KMS-11 (cell line): ENCODE measurements around the gene DNLZ.

Source experiments
- H2AFZ ChIP-seq: fragments of 200-600 bp; sonication (generic); 2 replicates; pipeline ENCODE4 v1.6.1; 2016; ENCODE audit warnings: antibody characterized with exemption, mixed run types, low read depth
- H3K27ac ChIP-seq: fragments of 200-600 bp; sonication (generic); 2 replicates; pipeline ENCODE4 v1.6.1; 2016; ENCODE audit warnings: mild to moderate bottlenecking, mixed run types
- H3K27me3 ChIP-seq: fragments of 200-600 bp; sonication (generic); 2 replicates; pipeline ENCODE4 v1.6.1; 2017; ENCODE audit warnings: mild to moderate bottlenecking, low read depth, mixed run types, moderate library complexity; ENCODE audit not compliant: insufficient read depth
- H3K36me3 ChIP-seq: fragments of 200-600 bp; sonication (generic); 2 replicates; pipeline ENCODE4 v1.6.1; 2017; ENCODE audit warnings: mild to moderate bottlenecking, mixed run types; ENCODE audit not compliant: insufficient read depth
- H3K4me1 ChIP-seq: fragments of 200-600 bp; sonication (generic); 2 replicates; pipeline ENCODE4 v1.6.1; 2016; ENCODE audit warnings: mild to moderate bottlenecking, low read depth, mixed run types; ENCODE audit not compliant: poor library complexity, severe bottlenecking
- H3K4me2 ChIP-seq: fragments of 200-600 bp; sonication (generic); 2 replicates; pipeline ENCODE4 v1.7.0; 2016; ENCODE audit warnings: mild to moderate bottlenecking, mixed run types
- H3K4me3 ChIP-seq: fragments of 200-600 bp; sonication (generic); IDR thresholded peaks from 2 replicates; pipeline ENCODE4 v1.6.1; 2017; ENCODE audit warnings: low read depth, low read length, mixed read lengths; ENCODE audit not compliant: insufficient read depth
- H3K79me2 ChIP-seq: fragments of 200-600 bp; sonication (generic); 2 replicates; pipeline ENCODE4 v1.6.1; 2016; ENCODE audit warnings: low read depth, mixed run types; ENCODE audit not compliant: insufficient read depth
- H3K9ac ChIP-seq: fragments of 200-600 bp; sonication (generic); 2 replicates; pipeline ENCODE4 v1.6.1; 2016; ENCODE audit warnings: mild to moderate bottlenecking, mixed run types
- H4K20me1 ChIP-seq: fragments of 200-600 bp; sonication (generic); 2 replicates; pipeline ENCODE4 v1.6.1; 2016; ENCODE audit warnings: mild to moderate bottlenecking, mixed run types; ENCODE audit not compliant: insufficient read depth
- TF ChIP-seq, protein P1 (sequence below): fragments of 200-600 bp; sonication (generic); conservative IDR thresholded peaks from 2 replicates; pipeline ENCODE4 v1.6.1; 2017; ENCODE audit warnings: low read depth, mild to moderate bottlenecking, antibody characterized with exemption, low read length, moderate library complexity, mixed read lengths

DNLZ gene

DNA sequence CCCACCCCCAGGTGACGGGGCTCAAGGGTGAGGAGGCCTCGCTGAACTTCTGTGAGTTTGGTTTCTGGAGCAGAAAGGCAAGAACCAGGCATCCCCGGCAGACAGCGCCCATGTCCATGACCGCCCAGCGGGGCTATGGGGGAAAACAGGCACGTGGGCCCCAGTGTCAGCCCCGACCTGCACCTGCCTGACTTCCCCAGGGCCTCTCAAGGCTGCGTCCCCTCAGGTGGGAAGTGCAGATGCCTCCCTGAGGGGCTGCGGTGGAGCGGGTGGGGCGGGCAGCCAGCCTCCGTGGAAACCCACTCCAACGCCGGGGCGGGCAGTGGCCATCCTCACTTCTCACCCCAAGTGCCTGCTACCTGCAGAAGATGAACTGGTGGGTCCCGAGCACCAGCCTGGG lies 16.8 kb upstream of the DNLZ start:
- Histone ChIP-seq H3K9ac (no peak overlapping the region), H2AFZ (no peak overlapping the region), H3K36me3 (no peaks in the 10 kb centered on the region), H3K4me3 (no peak overlapping the region), H3K79me2 (no peaks in the 10 kb centered on the region), H3K4me1 (no peaks in the 10 kb centered on the region), H4K20me1 (no peaks in the 10 kb centered on the region), H3K27me3 (no peaks in the 10 kb centered on the region), H3K4me2 (no peak overlapping the region), H3K27ac (no peak overlapping the region)
- TF ChIP-seq, protein P1, sequence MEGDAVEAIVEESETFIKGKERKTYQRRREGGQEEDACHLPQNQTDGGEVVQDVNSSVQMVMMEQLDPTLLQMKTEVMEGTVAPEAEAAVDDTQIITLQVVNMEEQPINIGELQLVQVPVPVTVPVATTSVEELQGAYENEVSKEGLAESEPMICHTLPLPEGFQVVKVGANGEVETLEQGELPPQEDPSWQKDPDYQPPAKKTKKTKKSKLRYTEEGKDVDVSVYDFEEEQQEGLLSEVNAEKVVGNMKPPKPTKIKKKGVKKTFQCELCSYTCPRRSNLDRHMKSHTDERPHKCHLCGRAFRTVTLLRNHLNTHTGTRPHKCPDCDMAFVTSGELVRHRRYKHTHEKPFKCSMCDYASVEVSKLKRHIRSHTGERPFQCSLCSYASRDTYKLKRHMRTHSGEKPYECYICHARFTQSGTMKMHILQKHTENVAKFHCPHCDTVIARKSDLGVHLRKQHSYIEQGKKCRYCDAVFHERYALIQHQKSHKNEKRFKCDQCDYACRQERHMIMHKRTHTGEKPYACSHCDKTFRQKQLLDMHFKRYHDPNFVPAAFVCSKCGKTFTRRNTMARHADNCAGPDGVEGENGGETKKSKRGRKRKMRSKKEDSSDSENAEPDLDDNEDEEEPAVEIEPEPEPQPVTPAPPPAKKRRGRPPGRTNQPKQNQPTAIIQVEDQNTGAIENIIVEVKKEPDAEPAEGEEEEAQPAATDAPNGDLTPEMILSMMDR, result no peak

DNA sequence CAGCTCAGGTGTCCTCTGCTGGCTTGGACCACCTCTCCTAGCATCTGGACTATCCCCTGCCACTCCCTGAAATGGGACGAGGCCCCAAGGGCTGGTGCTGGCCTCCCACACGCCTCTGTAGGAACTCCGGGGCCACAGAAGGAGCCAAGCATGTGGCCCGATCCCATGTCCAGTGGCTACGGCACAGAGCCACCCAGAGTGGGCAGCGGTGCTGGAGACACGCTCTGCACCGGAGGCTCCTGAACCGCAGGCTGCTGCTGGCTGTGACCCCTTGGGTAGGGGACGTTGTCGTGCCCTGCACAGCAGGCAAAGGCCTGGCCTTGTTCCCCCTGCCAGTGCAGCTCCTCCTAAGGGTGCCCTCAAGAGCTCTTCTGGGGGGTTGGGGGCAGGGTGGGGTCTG lies 16.3 kb upstream of the DNLZ start:
- Histone ChIP-seq H3K79me2 (no peaks in the 10 kb centered on the region), H3K27me3 (no peaks in the 10 kb centered on the region), H3K4me1 (no peaks in the 10 kb centered on the region), H3K36me3 (no peaks in the 10 kb centered on the region), H3K9ac (no peak overlapping the region), H2AFZ (no peak overlapping the region), H3K4me2 (no peak overlapping the region), H3K27ac (no peak overlapping the region), H3K4me3 (no peak overlapping the region), H4K20me1 (no peaks in the 10 kb centered on the region)
- TF ChIP-seq, protein P1, result no peak

DNA sequence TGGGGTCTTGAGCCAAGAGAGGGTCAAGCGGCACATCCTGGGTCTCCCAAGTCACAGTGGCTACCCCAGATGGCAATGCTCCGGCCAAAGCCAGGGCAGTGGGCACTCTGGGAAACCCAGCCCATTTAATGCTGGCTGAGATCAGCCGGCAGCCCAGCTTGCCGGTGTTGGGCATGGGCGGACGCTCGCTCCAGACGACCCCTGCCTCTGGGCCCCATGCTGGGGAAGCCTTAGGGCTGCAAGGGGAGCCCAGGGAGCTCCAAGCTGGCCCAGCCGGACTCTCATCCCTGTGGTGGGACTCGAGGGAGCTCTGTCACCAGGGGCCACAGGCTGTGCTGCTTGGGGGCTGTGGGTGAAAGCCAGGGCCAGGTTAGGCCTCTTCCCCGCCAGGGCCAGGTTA lies 15.9 kb upstream of the DNLZ start:
- no peaks in the 10 kb centered on the region for H3K27me3 ChIP-seq
- no peak overlapping the region for H3K4me3 ChIP-seq
- no peaks in the 10 kb centered on the region for H3K4me1 ChIP-seq
- no peak overlapping the region for H3K27ac ChIP-seq
- TF ChIP-seq, protein P1, result no peak
- H3K79me2 ChIP-seq, result no peaks in the 10 kb centered on the region
- no peak overlapping the region for H2AFZ ChIP-seq
- H4K20me1 ChIP-seq, result no peaks in the 10 kb centered on the region
- no peaks in the 10 kb centered on the region for H3K36me3 ChIP-seq
- no peak overlapping the region for H3K4me2 ChIP-seq
- H3K9ac ChIP-seq, result no peak overlapping the region

DNA sequence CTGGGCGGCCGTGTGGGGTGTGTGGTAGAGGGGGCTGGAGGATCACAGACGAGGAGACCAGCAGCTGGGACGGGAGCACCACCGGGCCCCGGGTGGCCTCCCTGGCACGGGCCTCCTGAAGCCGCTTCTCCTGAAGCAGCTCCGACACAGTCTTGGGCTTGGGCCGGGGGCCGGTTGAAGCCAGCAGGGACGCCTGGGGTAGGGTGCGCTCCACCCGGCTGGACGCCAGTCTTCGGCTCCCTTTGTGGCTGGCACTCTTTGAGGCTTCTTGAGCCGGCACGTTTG lies 15.4 kb upstream of the DNLZ start:
- Histone ChIP-seq H2AFZ (no peak overlapping the region), H3K27ac (no peak overlapping the region), H3K4me1 (no peaks in the 10 kb centered on the region), H3K4me3 (no peak overlapping the region), H3K9ac (no peak overlapping the region), H3K79me2 (no peaks in the 10 kb centered on the region), H3K4me2 (no peak overlapping the region), H3K27me3 (no peaks in the 10 kb centered on the region), H4K20me1 (no peaks in the 10 kb centered on the region), H3K36me3 (no peaks in the 10 kb centered on the region)
- TF ChIP-seq, protein P1, result no peak
